Lower leg skin (tissue), 4 donors: ENCODE data around the gene DISP3. TPM values are rescaled to one million over a fixed set of nuclear protein-coding genes. Genes with fewer than 3 reads are reported as not detected.

Experiments used
- DNase-seq, 2 donors: peaks; one replicate each; pipeline ENCODE4 v3.0.0-alpha.2; 2019; ENCODE audit warnings: low spot score in 2 of 2
- H3K4me3 ChIP-seq: fragments of 200-600 bp; sonication (generic); 2 replicates; pipeline ENCODE4 v1.5.1; 2017; ENCODE audit warnings: mild to moderate bottlenecking, low read depth; ENCODE audit not compliant: poor library complexity, severe bottlenecking
- CTCF ChIP-seq, 3 donors: fragments of 450-650 bp; IDR thresholded peaks; one replicate each; pipeline ENCODE4 v1.5.1; 2016; ENCODE audit warnings: antibody characterized with exemption in 3 of 3, mild to moderate bottlenecking in 3 of 3, moderate library complexity in 2 of 3
- POLR2A ChIP-seq, 2 donors: fragments of 450-650 bp; IDR thresholded peaks; one replicate each; pipeline ENCODE4 v1.6.1; 2016 to 2017; ENCODE audit warnings: antibody characterized with exemption in 2 of 2, mild to moderate bottlenecking in 1 of 2, moderate library complexity in 1 of 2
- WGBS, 2 donors: methylation state at CpG; one replicate each; pipeline ENCODE4 v1.1.5; 2018; 5-methylcytosine and 5-hydroxymethylcytosine counted together
- intact Hi-C: fragments of 100-400 bp; cut with DNase I; formaldehyde crosslinking; loops from one replicate; pipeline ENCODE4 v1.15.0; 2023; ENCODE audit warnings: low total_unique reads
- total RNA-seq, 4 donors: library from RNA; depleted of rRNA; stranded (reverse); fragments of >200 nt; gene quantifications; one replicate each; pipeline ENCODE4 v1.1.0, GENCODE V29; 2016

DISP3 gene
- total RNA-seq, 4 donors from 2014 or later = not detected

GRCh38 chr1:11496551-11497080, 17.7 kb downstream of the DISP3 start:
- DNase-seq = peak in 1 of 2 donors; percentile 71
- TF ChIP-seq CTCF (IDR thresholded peaks at IDR 0.05) (no peak), POLR2A (IDR thresholded peaks at IDR 0.05) (no peak)
- H3K4me3 ChIP-seq = no peak overlapping the region
- intact Hi-C loops = no loop called here
- WGBS, 2 donors = 81 to 83% methylated on average over 8 of the region's 8 CpGs

GRCh38 chr1:11498956-11499594, 20.1 kb downstream of the DISP3 start:
- intact Hi-C loops = no loop called here
- WGBS, 2 donors = 54 to 59% methylated on average over 13 of the region's 13 CpGs
- TF ChIP-seq CTCF (IDR thresholded peaks at IDR 0.05) = no peak
- no peak for TF ChIP-seq POLR2A (IDR thresholded peaks at IDR 0.05)
- H3K4me3 ChIP-seq = no peak overlapping the region
- peak in 1 of 2 donors; percentile 64 for DNase-seq

- DNase-seq = peak in 1 of 2 donors; percentile 82
- 54 to 60% methylated on average over 12 to 14 of the region's 14 CpGs for WGBS, 2 donors
- intact Hi-C loops = no loop called here
- TF ChIP-seq CTCF (IDR thresholded peaks at IDR 0.05) (no peak), POLR2A (IDR thresholded peaks at IDR 0.05) (no peak)
- H3K4me3 ChIP-seq = no peak overlapping the region
Observed at GRCh38 chr1:11499601-11500331, 20.8 kb downstream of the DISP3 start.

GRCh38 chr1:11500881-11501280, 21.9 kb downstream of the DISP3 start:
- 93 to 94% methylated on average over 7 of the region's 7 CpGs for WGBS, 2 donors
- no peak for TF ChIP-seq CTCF (IDR thresholded peaks at IDR 0.05)
- no peak for TF ChIP-seq POLR2A (IDR thresholded peaks at IDR 0.05)
- no peak overlapping the region for H3K4me3 ChIP-seq
- intact Hi-C loops = no loop called here
- peak in 1 of 2 donors; percentile 50 for DNase-seq

- peak in 1 of 2 donors; percentile 78 for DNase-seq
- intact Hi-C loops = no loop called here
- 38 to 65% methylated on average over 26 to 47 of the region's 48 CpGs for WGBS, 2 donors
- H3K4me3 ChIP-seq = no peak overlapping the region
- no peak for TF ChIP-seq POLR2A (IDR thresholded peaks at IDR 0.05)
- TF ChIP-seq CTCF (IDR thresholded peaks at IDR 0.05) = no peak
Observed at GRCh38 chr1:11501491-11501897, 22.5 kb downstream of the DISP3 start.
